Fibroblast of villous mesenchyme (primary cell): Measurements from ENCODE around the gene ZBTB39. TPM values are rescaled to one million over a fixed set of nuclear protein-coding genes. Genes with fewer than 3 reads are reported as not detected.
"Not testable (repeated sequence)": the region's sequence is repeated elsewhere in the genome, so short reads cannot be mapped to it uniquely, and the experiment has no call there.

Source experiments
- DNase-seq: peaks from one replicate; pipeline ENCODE4 v3.0.0-alpha.2; 2010; ENCODE audit warnings: low read depth
- H3K4me3 ChIP-seq: 2 replicates; pipeline ENCODE4 v1.5.1; 2011; ENCODE audit warnings: low read depth, mild to moderate bottlenecking, low read length
- total RNA-seq: library from RNA; depleted of rRNA; stranded (reverse); fragments of >200 nt; gene quantifications from 2 replicates; pipeline ENCODE4 v1.2.3, GENCODE V29; 2012
- TF ChIP-seq, protein P1 (sequence below): IDR thresholded peaks from 2 replicates; pipeline ENCODE4 v1.5.1; 2012; ENCODE audit warnings: low read depth, mild to moderate bottlenecking, low read length; ENCODE audit not compliant: insufficient read depth

The ZBTB39 gene
- total RNA-seq, 1 donor, result 6.9 TPM

DNA sequence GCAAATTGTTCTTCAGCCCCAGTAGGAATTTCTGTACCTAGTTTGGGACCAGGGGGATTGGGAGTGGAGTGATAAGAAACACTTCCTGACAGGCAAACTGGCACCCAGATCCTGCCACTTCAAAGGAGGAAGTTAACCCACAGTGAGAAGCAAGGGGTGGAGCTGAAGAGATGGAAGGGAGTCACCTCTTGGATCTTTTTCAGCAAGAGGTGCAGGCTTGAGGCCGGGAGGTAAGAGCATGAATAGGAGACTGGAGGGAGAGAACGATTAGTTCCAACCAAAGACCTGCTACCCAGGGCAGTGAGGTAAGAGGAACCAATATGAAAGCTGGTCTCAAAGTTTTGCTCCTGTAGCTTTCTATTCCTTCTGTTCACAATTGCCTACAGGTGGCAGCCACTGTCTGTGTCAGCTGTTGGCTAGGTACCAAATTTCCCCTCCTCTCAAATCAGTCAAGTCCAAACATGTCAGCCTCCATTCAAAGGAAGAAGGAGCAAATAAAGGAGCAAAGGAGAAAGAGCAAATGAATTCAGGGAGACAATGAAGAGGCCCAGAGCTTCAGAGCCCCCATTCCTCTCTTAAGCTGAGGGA lies 24.9 kb upstream of the ZBTB39 start:
- DNase-seq, result no peak
- TF ChIP-seq, protein P1, sequence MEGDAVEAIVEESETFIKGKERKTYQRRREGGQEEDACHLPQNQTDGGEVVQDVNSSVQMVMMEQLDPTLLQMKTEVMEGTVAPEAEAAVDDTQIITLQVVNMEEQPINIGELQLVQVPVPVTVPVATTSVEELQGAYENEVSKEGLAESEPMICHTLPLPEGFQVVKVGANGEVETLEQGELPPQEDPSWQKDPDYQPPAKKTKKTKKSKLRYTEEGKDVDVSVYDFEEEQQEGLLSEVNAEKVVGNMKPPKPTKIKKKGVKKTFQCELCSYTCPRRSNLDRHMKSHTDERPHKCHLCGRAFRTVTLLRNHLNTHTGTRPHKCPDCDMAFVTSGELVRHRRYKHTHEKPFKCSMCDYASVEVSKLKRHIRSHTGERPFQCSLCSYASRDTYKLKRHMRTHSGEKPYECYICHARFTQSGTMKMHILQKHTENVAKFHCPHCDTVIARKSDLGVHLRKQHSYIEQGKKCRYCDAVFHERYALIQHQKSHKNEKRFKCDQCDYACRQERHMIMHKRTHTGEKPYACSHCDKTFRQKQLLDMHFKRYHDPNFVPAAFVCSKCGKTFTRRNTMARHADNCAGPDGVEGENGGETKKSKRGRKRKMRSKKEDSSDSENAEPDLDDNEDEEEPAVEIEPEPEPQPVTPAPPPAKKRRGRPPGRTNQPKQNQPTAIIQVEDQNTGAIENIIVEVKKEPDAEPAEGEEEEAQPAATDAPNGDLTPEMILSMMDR, result no peak
- no peak overlapping the region for H3K4me3 ChIP-seq

DNA sequence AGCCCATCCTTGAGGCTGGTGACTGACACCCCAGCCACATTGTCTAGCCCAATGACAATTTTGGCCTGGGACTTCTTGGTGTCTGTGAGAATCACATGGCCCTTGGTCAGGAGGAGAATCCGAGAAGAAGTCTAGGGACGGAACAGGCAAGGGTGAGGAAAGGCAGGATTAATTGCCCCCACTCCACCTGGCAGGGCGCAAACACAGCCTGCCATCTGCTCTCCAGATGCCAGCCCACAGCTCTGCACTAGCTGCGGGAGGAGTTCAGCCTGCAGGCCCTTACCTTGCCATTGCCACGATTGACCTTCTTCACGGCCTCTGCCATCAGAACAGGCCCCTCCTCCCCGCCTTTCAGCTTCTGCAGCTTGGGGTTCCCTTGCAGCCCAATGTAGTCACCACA lies 23.1 kb upstream of the ZBTB39 start:
- no peak for DNase-seq
- TF ChIP-seq, protein P1, result no peak

DNA sequence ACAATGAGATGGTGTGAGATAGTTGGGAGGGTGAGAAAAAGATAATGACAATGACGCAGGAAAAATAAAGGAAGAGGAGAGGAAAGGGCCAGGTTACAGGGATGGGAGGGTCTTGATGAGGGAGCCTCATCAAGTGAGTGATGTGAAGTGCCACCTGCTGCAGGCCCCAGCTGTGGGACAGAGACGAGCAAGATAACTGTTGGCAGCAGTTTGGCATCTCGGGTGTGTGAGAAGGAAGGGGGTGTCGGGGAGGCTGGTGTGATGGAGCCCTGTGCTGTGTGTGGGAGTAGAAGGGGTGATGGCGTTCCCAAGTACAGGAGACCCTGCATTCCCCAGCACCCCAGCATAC lies 21.4 kb upstream of the ZBTB39 start:
- H3K4me3 ChIP-seq, result no peak overlapping the region
- TF ChIP-seq, protein P1, result no peak
- DNase-seq, result no peak

More for the DNA sequence above, 23.1 kb upstream of the ZBTB39 start:
- no peak overlapping the region for H3K4me3 ChIP-seq

DNA sequence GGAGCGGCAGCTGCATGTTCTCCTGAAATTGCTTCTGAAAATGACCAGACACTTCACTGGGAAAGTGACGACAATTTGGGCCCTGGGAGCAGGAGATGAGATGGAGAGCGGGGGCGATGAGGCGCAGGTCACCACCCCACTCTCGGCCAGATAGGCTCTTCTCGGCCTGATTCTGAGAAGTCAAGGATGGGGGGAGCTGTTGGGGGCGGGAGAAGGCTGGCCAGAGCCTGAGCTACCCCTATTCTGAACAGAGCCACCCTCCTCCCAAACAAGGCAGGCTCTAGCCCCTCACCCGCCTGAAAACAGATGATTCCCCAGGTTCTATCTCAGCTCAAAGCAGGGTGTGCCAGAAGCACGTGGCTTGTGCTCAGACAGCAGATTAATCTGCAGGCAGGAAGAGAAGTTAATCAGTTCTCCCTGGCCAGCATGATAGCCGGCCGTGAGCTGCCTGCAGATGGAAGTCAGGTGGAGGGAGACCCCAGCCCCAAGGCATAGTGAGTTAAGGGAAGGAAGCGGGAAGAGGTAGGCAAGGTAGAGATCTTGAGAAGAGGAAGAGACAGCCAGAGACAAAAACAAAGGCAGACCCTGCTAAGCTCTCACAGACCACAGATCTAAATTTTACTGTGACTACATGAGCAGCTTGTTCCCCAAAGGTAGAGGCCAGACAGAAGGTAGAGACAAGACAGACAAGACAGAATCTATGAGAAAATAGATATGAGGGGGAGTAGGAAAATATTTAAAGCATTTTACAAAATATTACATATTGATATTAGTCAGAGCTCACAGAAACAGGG lies 20.9 kb upstream of the ZBTB39 start:
- H3K4me3 ChIP-seq, result no peak overlapping the region
- no peak for DNase-seq
- TF ChIP-seq, protein P1, result no peak

DNA sequence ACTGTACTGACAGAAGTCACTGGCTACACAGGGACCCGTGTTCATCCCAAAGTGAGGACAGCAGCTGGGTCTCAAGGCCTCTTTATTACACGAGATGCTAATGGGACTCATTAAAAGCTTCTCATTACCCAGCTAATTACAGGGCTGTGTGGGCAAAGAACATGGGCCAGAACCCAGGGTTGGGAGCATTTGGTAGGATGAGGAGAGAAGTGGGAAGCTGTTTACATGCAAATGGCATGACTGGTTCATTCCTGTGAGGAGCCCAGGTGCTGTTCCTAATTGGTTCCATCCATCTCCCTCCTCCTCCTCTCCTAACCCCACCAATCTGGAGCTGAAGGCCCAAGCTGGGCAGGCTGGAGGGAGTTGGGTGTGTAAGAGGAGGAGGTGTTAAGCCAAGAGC lies 18.9 kb upstream of the ZBTB39 start:
- TF ChIP-seq, protein P1, result no peak
- no peak for DNase-seq
- H3K4me3 ChIP-seq, result no peak overlapping the region

DNA sequence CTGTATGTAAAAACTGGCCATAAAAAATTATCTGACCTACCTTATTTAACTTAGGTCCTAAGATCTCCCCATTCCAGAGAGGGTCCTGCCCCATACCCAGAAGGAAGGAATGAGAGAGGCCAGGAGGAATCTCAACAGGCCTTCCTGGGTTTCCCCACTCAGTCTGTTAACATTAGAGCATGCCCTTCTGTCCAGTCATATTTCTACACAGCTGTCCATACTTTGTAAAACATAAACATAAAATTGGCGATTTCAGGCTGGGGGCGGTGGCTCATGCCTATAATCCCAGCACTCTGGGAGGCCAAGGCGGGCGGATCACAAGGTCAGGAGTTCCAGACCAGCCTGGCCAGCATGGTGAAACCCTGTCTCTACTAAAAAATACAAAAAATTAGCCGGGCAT lies 16.0 kb upstream of the ZBTB39 start:
- H3K4me3 ChIP-seq, result not testable (repeated sequence)
- DNase-seq, result peak; percentile 72

DNA sequence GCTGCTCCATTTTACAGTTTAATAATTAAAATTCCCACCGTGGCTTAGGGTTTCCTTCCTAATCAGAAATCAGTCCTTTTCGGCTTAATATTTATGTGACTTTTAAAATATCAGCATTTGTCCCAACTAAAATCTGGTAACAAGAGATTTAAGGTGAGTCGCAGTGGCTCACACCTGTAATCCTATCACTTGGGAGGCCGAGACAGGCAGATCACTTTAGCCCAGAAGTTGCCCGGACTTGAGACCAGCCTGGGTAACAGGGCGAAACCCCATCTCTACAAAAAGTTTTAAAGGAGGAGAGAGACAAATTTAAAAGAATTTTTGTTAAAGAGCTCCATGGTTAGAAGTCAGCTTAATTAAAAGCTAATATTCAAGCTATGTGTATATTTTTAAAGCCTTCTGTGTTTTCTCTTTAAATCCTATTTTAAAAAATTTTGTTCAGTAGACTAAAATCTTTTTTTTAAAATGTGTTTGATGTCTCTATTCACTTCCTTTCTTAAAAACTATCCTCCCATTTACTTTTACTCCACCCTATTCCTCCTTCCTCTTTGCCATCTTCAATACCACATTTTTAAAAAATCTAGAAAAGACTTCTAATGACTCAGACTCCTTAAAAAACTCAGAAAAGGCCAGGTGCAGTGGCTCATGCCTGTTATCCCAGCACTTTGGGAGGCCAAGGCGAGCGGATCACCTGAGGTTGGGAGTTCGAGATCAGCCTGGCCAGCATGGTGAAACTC lies 13.8 kb upstream of the ZBTB39 start:
- TF ChIP-seq, protein P1, result no peak
- no peak for DNase-seq
- no peak overlapping the region for H3K4me3 ChIP-seq
